GM12873 (cell line): ENCODE results near the gene SLC37A1.

Experiments
- CTCF ChIP-seq: IDR thresholded peaks from 2 replicates; pipeline ENCODE4 v1.5.1; 2012; ENCODE audit warnings: low read depth, mild to moderate bottlenecking, moderate library complexity, low read length, control low read depth; ENCODE audit not compliant: insufficient read depth; ENCODE audit errors: missing control alignments

The SLC37A1 gene

GRCh38 chr21:42569732-42570301 lies 56.2 kb downstream of the SLC37A1 start:
- TF ChIP-seq CTCF: no peak

- TF ChIP-seq CTCF: no peak
Measured at GRCh38 chr21:42570362-42570761, 56.7 kb downstream of the SLC37A1 start.

- no peak for TF ChIP-seq CTCF
Measured at GRCh38 chr21:42570841-42571387, 57.3 kb downstream of the SLC37A1 start.

- no peak for TF ChIP-seq CTCF
Measured at GRCh38 chr21:42571391-42572150, 57.9 kb downstream of the SLC37A1 start.

- TF ChIP-seq CTCF: no peak
Measured at GRCh38 chr21:42572906-42573495, 59.3 kb downstream of the SLC37A1 start.

GRCh38 chr21:42574234-42575027 lies 60.8 kb downstream of the SLC37A1 start:
- TF ChIP-seq CTCF: peak; percentile 21

GRCh38 chr21:42575111-42575510 lies 61.5 kb downstream of the SLC37A1 start:
- no peak for TF ChIP-seq CTCF
